ENCODE measurements around the gene PXDC1.

- TF ChIP-seq CTCF (IDR thresholded peaks at IDR 0.05) (no peak), POLR2A (IDR thresholded peaks at IDR 0.05; ENCODE audit: low read depth) (no peak)
Observed at GRCh38 chr6:3756546-3756945, 5.0 kb upstream of the PXDC1 start.

Measured in esophagus muscularis mucosa (tissue), 3 donors.